ENCODE results near the gene PIBF1. TPM values are rescaled to one million over a fixed set of nuclear protein-coding genes. Genes with fewer than 3 reads are reported as not detected.
A peak's percentile ranks its signal among the peaks of the same experiment; 100 is the strongest.
"Not testable (repeated sequence)": the region's sequence is repeated elsewhere in the genome, so short reads cannot be mapped to it uniquely, and the experiment has no call there.

Gene PIBF1
- 25.7 TPM for total RNA-seq

- Histone ChIP-seq H3K4me3 (ENCODE audit: low read length) (peak within 1 kb of the TSS; percentile 98), H3K4me1 (ENCODE audit: insufficient read depth, low read length) (peaks cover 27% of the 10 kb centered on the region), H3K27me3 (ENCODE audit: insufficient read depth, low read length) (no peaks in the 10 kb centered on the region), H3K9me3 (ENCODE audit: low read depth, low read length) (no peaks in the 10 kb centered on the region)
Measured at GRCh38 chr13:72781451-72782439, at the start of gene PIBF1, which contains the start of gene DIS3. Gene PIBF1, plus strand, starts transcription at chr13:72782133. Its CDS starts 1,337 bp downstream, at chr13:72783470. Gene DIS3, minus strand, starts transcription at chr13:72781900. Its CDS starts 68 bp downstream, at chr13:72781832.

GRCh38 chr13:72737033-72737432 lies 44.9 kb upstream of the PIBF1 start:
- Histone ChIP-seq H3K4me3 (ENCODE audit: low read length) (no peak overlapping the region), H3K27me3 (ENCODE audit: insufficient read depth, low read length) (no peaks in the 10 kb centered on the region), H3K9me3 (ENCODE audit: low read depth, low read length) (no peaks in the 10 kb centered on the region), H3K4me1 (ENCODE audit: insufficient read depth, low read length) (no peaks in the 10 kb centered on the region)

GRCh38 chr13:72740015-72740414 lies 41.9 kb upstream of the PIBF1 start:
- Histone ChIP-seq H3K9me3 (ENCODE audit: low read depth, low read length) (no peaks in the 10 kb centered on the region), H3K4me1 (ENCODE audit: insufficient read depth, low read length) (no peaks in the 10 kb centered on the region), H3K4me3 (ENCODE audit: low read length) (no peak overlapping the region), H3K27me3 (ENCODE audit: insufficient read depth, low read length) (no peaks in the 10 kb centered on the region)

- H3K27me3 ChIP-seq (ENCODE audit: insufficient read depth, low read length): no peaks in the 10 kb centered on the region
- no peaks in the 10 kb centered on the region for H3K9me3 ChIP-seq (ENCODE audit: low read depth, low read length)
- H3K4me3 ChIP-seq (ENCODE audit: low read length): no peak overlapping the region
- no peaks in the 10 kb centered on the region for H3K4me1 ChIP-seq (ENCODE audit: insufficient read depth, low read length)
Measured at GRCh38 chr13:72745260-72745659, 36.7 kb upstream of the PIBF1 start.

- Histone ChIP-seq H3K27me3 (ENCODE audit: insufficient read depth, low read length) (no peaks in the 10 kb centered on the region), H3K9me3 (ENCODE audit: low read depth, low read length) (no peaks in the 10 kb centered on the region), H3K4me3 (ENCODE audit: low read length) (no peak overlapping the region), H3K4me1 (ENCODE audit: insufficient read depth, low read length) (no peaks in the 10 kb centered on the region)
Measured at GRCh38 chr13:72751220-72751619, 30.7 kb upstream of the PIBF1 start.

- Histone ChIP-seq H3K4me1 (ENCODE audit: insufficient read depth, low read length) (no peaks in the 10 kb centered on the region), H3K9me3 (ENCODE audit: low read depth, low read length) (no peaks in the 10 kb centered on the region), H3K4me3 (ENCODE audit: low read length) (no peak overlapping the region), H3K27me3 (ENCODE audit: insufficient read depth, low read length) (no peaks in the 10 kb centered on the region)
Measured at GRCh38 chr13:72754111-72754510, 27.8 kb upstream of the PIBF1 start.

- Histone ChIP-seq H3K9me3 (ENCODE audit: low read depth, low read length) (no peaks in the 10 kb centered on the region), H3K4me1 (ENCODE audit: insufficient read depth, low read length) (no peaks in the 10 kb centered on the region), H3K4me3 (ENCODE audit: low read length) (no peak overlapping the region), H3K27me3 (ENCODE audit: insufficient read depth, low read length) (no peaks in the 10 kb centered on the region)
Measured at GRCh38 chr13:72757792-72758535, 24.0 kb upstream of the PIBF1 start.

GRCh38 chr13:72760189-72760588 lies 21.7 kb upstream of the PIBF1 start:
- Histone ChIP-seq H3K4me1 (ENCODE audit: insufficient read depth, low read length) (no peaks in the 10 kb centered on the region), H3K4me3 (ENCODE audit: low read length) (no peak overlapping the region)

GRCh38 chr13:72763411-72763810 lies 18.5 kb upstream of the PIBF1 start:
- Histone ChIP-seq H3K4me3 (ENCODE audit: low read length) (no peak overlapping the region), H3K27me3 (ENCODE audit: insufficient read depth, low read length) (no peaks in the 10 kb centered on the region), H3K9me3 (ENCODE audit: low read depth, low read length) (no peaks in the 10 kb centered on the region), H3K4me1 (ENCODE audit: insufficient read depth, low read length) (no peaks in the 10 kb centered on the region)

More at GRCh38 chr13:72760189-72760588, 21.7 kb upstream of the PIBF1 start:
- H3K9me3 ChIP-seq (ENCODE audit: low read depth, low read length): no peaks in the 10 kb centered on the region
- no peaks in the 10 kb centered on the region for H3K27me3 ChIP-seq (ENCODE audit: insufficient read depth, low read length)

- H3K27me3 ChIP-seq (ENCODE audit: insufficient read depth, low read length): no peaks in the 10 kb centered on the region
- no peaks in the 10 kb centered on the region for H3K9me3 ChIP-seq (ENCODE audit: low read depth, low read length)
- no peak overlapping the region for H3K4me3 ChIP-seq (ENCODE audit: low read length)
- H3K4me1 ChIP-seq (ENCODE audit: insufficient read depth, low read length): peaks cover 2% of the 10 kb centered on the region
Measured at GRCh38 chr13:72774019-72774418, 7.9 kb upstream of the PIBF1 start.

- H3K27me3 ChIP-seq (ENCODE audit: insufficient read depth, low read length): no peaks in the 10 kb centered on the region
- peak overlapping the region; percentile 98 for H3K4me3 ChIP-seq (ENCODE audit: low read length)
- H3K4me1 ChIP-seq (ENCODE audit: insufficient read depth, low read length): peaks cover 27% of the 10 kb centered on the region
- H3K9me3 ChIP-seq (ENCODE audit: low read depth, low read length): no peaks in the 10 kb centered on the region
Measured at GRCh38 chr13:72782717-72783116, 784 bp downstream of the PIBF1 start.

- not testable (repeated sequence) for H3K4me3 ChIP-seq (ENCODE audit: low read length); H3K9me3 ChIP-seq (ENCODE audit: low read depth, low read length); H3K27me3 ChIP-seq (ENCODE audit: insufficient read depth, low read length)
- peaks cover 20% of the 10 kb centered on the region for H3K4me1 ChIP-seq (ENCODE audit: insufficient read depth, low read length)
Measured at GRCh38 chr13:72784679-72785078, 2.7 kb downstream of the PIBF1 start.

GRCh38 chr13:72788831-72789230 lies 6.9 kb downstream of the PIBF1 start:
- H3K4me1 ChIP-seq (ENCODE audit: insufficient read depth, low read length): no peaks in the 10 kb centered on the region
- H3K4me3 ChIP-seq (ENCODE audit: low read length): no peak overlapping the region
- H3K9me3 ChIP-seq (ENCODE audit: low read depth, low read length): no peaks in the 10 kb centered on the region
- H3K27me3 ChIP-seq (ENCODE audit: insufficient read depth, low read length): no peaks in the 10 kb centered on the region

- no peaks in the 10 kb centered on the region for H3K27me3 ChIP-seq (ENCODE audit: insufficient read depth, low read length)
- H3K4me3 ChIP-seq (ENCODE audit: low read length): no peak overlapping the region
- no peaks in the 10 kb centered on the region for H3K4me1 ChIP-seq (ENCODE audit: insufficient read depth, low read length)
- H3K9me3 ChIP-seq (ENCODE audit: low read depth, low read length): no peaks in the 10 kb centered on the region
Measured at GRCh38 chr13:72792640-72793039, 10.7 kb downstream of the PIBF1 start.

GRCh38 chr13:72798817-72799216 lies 16.9 kb downstream of the PIBF1 start:
- Histone ChIP-seq H3K9me3 (ENCODE audit: low read depth, low read length) (no peaks in the 10 kb centered on the region), H3K27me3 (ENCODE audit: insufficient read depth, low read length) (no peaks in the 10 kb centered on the region), H3K4me1 (ENCODE audit: insufficient read depth, low read length) (no peaks in the 10 kb centered on the region), H3K4me3 (ENCODE audit: low read length) (no peak overlapping the region)

All from mononuclear cell (primary cell).